Measurements from ENCODE around the gene UBE2I. TPM values are rescaled to one million over a fixed set of nuclear protein-coding genes. Genes with fewer than 3 reads are reported as not detected.

Gene UBE2I
- total RNA-seq, 1 experiment from 2014 or later, result 271 TPM

DNA sequence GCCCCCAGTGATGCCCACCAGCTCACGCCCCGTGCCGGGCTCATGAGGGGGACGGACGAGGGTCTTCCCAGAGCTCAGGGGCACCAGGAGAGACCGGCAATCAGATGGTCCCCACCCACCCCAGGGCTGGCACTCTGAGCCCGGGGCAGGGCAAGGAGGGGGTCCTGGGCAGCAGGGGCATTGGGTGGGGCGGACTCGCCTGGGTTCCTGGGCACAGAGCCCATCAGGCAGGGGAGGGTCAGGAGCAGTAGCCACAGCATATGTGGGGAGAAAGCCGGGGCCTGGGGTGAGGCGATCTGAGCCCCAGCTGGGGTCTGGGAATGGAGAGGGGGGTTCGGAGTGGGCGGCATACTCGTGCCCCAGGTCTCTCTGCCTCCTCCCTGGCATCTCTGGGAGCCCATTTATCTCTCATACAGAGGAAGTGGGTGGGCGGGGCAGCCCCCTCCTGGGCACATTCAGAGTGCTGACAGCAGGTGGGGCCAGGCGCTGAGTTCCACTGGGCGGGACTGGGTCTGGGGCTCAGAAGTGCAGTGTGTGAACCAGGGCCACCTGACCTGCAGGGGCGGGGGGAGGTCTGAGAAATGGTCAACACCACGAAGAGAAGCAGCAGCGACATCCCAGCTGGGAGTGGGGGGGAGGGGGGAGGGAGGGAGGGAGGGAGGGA is 20.5 kb upstream of the UBE2I start:
- Histone ChIP-seq H3K9me2 (ENCODE audit: insufficient read depth) (no peaks in the 10 kb centered on the region), H3K4me1 (replicated peaks; ENCODE audit: insufficient read depth) (peaks cover 5% of the 10 kb centered on the region), H2AFZ (no peak overlapping the region), H3K27me3 (ENCODE audit: insufficient read depth, low read depth) (peaks cover 37% of the 10 kb centered on the region; the same call in 1 of the 2 replicates), H3K36me3 (ENCODE audit: low read depth) (no peaks in the 10 kb centered on the region), H4K20me1 (ENCODE audit: insufficient read depth) (no peaks in the 10 kb centered on the region), H3K4me3 (no peak overlapping the region), H3K9me3 (ENCODE audit: insufficient read depth, low read depth) (no peaks in the 10 kb centered on the region), H3K27ac (no peak overlapping the region), H3K4me2 (no peak overlapping the region), H3F3A (ENCODE audit: insufficient read depth, low read depth) (no peaks in the 10 kb centered on the region), H3K79me2 (ENCODE audit: low read depth) (no peaks in the 10 kb centered on the region)
- CTCF ChIA-PET, result no interaction called here
- TF ChIP-seq, protein P1, sequence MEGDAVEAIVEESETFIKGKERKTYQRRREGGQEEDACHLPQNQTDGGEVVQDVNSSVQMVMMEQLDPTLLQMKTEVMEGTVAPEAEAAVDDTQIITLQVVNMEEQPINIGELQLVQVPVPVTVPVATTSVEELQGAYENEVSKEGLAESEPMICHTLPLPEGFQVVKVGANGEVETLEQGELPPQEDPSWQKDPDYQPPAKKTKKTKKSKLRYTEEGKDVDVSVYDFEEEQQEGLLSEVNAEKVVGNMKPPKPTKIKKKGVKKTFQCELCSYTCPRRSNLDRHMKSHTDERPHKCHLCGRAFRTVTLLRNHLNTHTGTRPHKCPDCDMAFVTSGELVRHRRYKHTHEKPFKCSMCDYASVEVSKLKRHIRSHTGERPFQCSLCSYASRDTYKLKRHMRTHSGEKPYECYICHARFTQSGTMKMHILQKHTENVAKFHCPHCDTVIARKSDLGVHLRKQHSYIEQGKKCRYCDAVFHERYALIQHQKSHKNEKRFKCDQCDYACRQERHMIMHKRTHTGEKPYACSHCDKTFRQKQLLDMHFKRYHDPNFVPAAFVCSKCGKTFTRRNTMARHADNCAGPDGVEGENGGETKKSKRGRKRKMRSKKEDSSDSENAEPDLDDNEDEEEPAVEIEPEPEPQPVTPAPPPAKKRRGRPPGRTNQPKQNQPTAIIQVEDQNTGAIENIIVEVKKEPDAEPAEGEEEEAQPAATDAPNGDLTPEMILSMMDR (conservative IDR thresholded peaks at IDR 0.05), result no peak
- TF ChIP-seq EZH2 (IDR thresholded peaks at IDR 0.05; ENCODE audit: low read depth), result no peak
- intact Hi-C loops (cut with micrococcal nuclease; ENCODE audit: unreplicated experiment), result no loop called here
- POLR2A ChIA-PET (ENCODE audit: unreplicated experiment), result no interaction called here
- DNase-seq, result no peak
- no TSS peak for BruUV-seq (replicated peaks)

DNA sequence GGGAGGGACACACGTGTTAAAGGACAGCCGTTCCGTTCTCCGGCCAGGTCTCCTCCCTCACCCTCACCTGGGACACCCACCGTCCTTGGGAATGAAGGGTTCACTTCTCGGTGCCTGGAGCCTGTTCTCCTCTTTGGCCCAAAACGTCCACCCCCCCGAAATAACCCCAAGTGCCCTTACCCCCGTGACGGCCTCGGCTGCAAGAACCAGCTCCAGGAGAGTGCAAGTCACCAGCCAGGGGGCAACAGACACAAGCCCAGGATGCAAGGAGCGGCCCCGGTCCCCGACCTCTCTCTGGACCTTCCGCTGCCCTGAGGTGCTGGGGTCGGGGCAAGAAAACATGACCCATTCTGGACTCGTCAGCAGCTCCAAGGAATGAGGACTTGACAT is 20.0 kb upstream of the UBE2I start:
- no TSS peak for BruUV-seq (replicated peaks)
- Histone ChIP-seq H3K4me3 (no peak overlapping the region), H3K27me3 (ENCODE audit: insufficient read depth, low read depth) (peaks cover 37% of the 10 kb centered on the region; the same call in 1 of the 2 replicates), H3K36me3 (ENCODE audit: low read depth) (no peaks in the 10 kb centered on the region), H3K9me3 (ENCODE audit: insufficient read depth, low read depth) (no peaks in the 10 kb centered on the region), H3K4me1 (replicated peaks; ENCODE audit: insufficient read depth) (peaks cover 11% of the 10 kb centered on the region), H3K9me2 (ENCODE audit: insufficient read depth) (no peaks in the 10 kb centered on the region), H4K20me1 (ENCODE audit: insufficient read depth) (no peaks in the 10 kb centered on the region), H3K79me2 (ENCODE audit: low read depth) (no peaks in the 10 kb centered on the region), H3F3A (ENCODE audit: insufficient read depth, low read depth) (no peaks in the 10 kb centered on the region), H3K27ac (no peak overlapping the region), H2AFZ (no peak overlapping the region), H3K4me2 (no peak overlapping the region)
- POLR2A ChIA-PET (ENCODE audit: unreplicated experiment), result no interaction called here
- TF ChIP-seq EZH2 (IDR thresholded peaks at IDR 0.05; ENCODE audit: low read depth), result no peak
- TF ChIP-seq, protein P1 (conservative IDR thresholded peaks at IDR 0.05), result no peak
- DNase-seq, result no peak
- intact Hi-C loops (cut with micrococcal nuclease; ENCODE audit: unreplicated experiment), result no loop called here
- CTCF ChIA-PET, result no interaction called here

DNA sequence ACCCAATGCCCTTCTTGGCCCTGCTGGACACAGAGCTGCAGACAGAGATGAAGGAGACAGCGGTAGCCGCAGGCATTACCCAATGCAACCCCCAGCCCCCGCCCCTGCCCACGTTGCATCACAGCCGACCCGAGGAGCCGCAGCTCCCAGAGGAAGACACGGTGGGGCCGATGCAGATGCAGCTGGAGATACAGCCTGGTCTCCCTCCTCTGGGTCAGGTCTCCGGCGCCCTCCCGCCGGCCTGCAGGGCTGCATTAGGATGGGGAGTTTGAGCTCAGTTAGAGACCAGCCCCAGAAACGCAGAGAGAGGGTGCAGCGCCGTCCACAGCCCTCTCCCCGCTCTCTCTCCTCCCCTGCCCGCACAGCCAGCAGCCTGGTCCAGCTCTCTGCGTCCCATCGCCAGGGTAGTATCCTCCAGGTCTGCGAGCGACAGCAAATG is 19.4 kb upstream of the UBE2I start:
- ChIA-PET POLR2A (ENCODE audit: unreplicated experiment) (no interaction called here), CTCF (no interaction called here)
- Histone ChIP-seq H3K4me1 (replicated peaks; ENCODE audit: insufficient read depth) (peaks cover 11% of the 10 kb centered on the region), H3K9me2 (ENCODE audit: insufficient read depth) (no peaks in the 10 kb centered on the region), H3K36me3 (ENCODE audit: low read depth) (no peaks in the 10 kb centered on the region), H3K4me3 (no peak overlapping the region), H3K27me3 (ENCODE audit: insufficient read depth, low read depth) (peaks cover 37% of the 10 kb centered on the region; the same call in 1 of the 2 replicates), H3K79me2 (ENCODE audit: low read depth) (no peaks in the 10 kb centered on the region), H2AFZ (no peak overlapping the region), H3K9me3 (ENCODE audit: insufficient read depth, low read depth) (no peaks in the 10 kb centered on the region), H3K27ac (no peak overlapping the region), H4K20me1 (ENCODE audit: insufficient read depth) (no peaks in the 10 kb centered on the region), H3K4me2 (no peak overlapping the region), H3F3A (ENCODE audit: insufficient read depth, low read depth) (peaks cover under 1% of the 10 kb centered on the region; the same call in 1 of the 2 replicates)
- DNase-seq, result no peak
- no TSS peak for BruUV-seq (replicated peaks)
- TF ChIP-seq, protein P1 (conservative IDR thresholded peaks at IDR 0.05), result no peak
- no peak for TF ChIP-seq EZH2 (IDR thresholded peaks at IDR 0.05; ENCODE audit: low read depth)
- intact Hi-C loops (cut with micrococcal nuclease; ENCODE audit: unreplicated experiment), result no loop called here
